ENCODE measurements around the gene KRT81.

KRT81 gene

DNA sequence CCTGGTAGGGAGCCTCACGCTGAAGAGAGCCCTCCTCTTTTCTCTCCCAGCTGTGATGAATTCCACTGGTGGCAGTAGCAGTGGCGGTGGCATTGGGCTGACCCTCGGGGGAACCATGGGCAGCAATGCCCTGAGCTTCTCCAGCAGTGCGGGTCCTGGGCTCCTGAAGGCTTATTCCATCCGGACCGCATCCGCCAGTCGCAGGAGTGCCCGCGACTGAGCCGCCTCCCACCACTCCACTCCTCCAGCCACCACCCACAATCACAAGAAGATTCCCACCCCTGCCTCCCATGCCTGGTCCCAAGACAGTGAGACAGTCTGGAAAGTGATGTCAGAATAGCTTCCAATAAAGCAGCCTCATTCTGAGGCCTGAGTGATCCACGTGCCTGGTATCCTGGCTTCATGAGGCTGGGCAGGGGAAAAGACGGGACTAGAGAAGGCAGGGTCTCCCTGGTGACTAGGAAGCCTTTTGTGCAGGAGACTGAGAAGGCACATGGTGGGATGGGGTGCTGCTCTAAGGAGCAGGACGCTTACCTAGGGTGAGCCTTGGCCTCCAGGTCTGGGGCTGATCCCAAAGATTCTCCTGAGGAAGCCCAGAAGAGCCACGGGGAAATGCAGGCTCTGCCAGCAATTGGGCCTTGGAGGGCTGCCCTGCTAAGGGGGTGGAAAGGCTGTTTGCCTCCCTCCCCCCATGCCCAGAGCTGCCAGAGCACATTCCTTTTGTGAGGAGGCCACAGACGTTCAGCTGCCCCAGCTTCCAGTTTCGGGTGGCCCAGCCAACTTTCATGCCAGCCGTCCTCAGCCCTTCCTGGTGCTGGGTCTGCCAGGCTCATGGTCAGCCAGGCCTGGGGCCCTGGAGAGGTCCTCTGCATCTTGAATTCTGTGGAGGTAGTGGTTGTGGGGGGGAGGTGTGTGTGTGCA, 42.5 kb downstream of the KRT81 start:
- in situ Hi-C loops (cut with HindIII; ENCODE audit: low sequenced_read_pairs), result no loop called here
- no peak for DNase-seq (ENCODE audit: low read depth, low spot score)
- TF ChIP-seq CTCF (IDR thresholded peaks at IDR 0.05; ENCODE audit: low read depth, low read length), result no peak
- no peak overlapping the region for H3K4me3 ChIP-seq (ENCODE audit: low read depth, low read length)

- DNase-seq (ENCODE audit: low read depth, low spot score), result no peak
- no peak overlapping the region for H3K4me3 ChIP-seq (ENCODE audit: low read depth, low read length)
- no peak for TF ChIP-seq CTCF (IDR thresholded peaks at IDR 0.05; ENCODE audit: low read depth, low read length)
- in situ Hi-C loops (cut with HindIII; ENCODE audit: low sequenced_read_pairs), result no loop called here
Measured at GRCh38 chr12:52247622-52248540, 43.5 kb downstream of the KRT81 start.

- H3K4me3 ChIP-seq (ENCODE audit: low read depth, low read length), result no peak overlapping the region
- in situ Hi-C loops (cut with HindIII; ENCODE audit: low sequenced_read_pairs), result no loop called here
- TF ChIP-seq CTCF (IDR thresholded peaks at IDR 0.05; ENCODE audit: low read depth, low read length), result no peak
- DNase-seq (ENCODE audit: low read depth, low spot score), result no peak
Measured at GRCh38 chr12:52246720-52247621, 44.4 kb downstream of the KRT81 start.

- no peak for DNase-seq (ENCODE audit: low read depth, low spot score)
- H3K4me3 ChIP-seq (ENCODE audit: low read depth, low read length), result no peak overlapping the region
- in situ Hi-C loops (cut with HindIII; ENCODE audit: low sequenced_read_pairs), result no loop called here
- TF ChIP-seq CTCF (IDR thresholded peaks at IDR 0.05; ENCODE audit: low read depth, low read length), result no peak
Measured at GRCh38 chr12:52245962-52246569, 45.3 kb downstream of the KRT81 start.

- no peak overlapping the region for H3K4me3 ChIP-seq (ENCODE audit: low read depth, low read length)
- DNase-seq (ENCODE audit: low read depth, low spot score), result no peak
- in situ Hi-C loops (cut with HindIII; ENCODE audit: low sequenced_read_pairs), result no loop called here
- TF ChIP-seq CTCF (IDR thresholded peaks at IDR 0.05; ENCODE audit: low read depth, low read length), result no peak
Measured at GRCh38 chr12:52245259-52245961, 45.9 kb downstream of the KRT81 start.
